HG02885 (cell line): ENCODE measurements around the gene PCTP.

Source experiments
- ATAC-seq: cut with Tn5 transposase; IDR thresholded peaks from one replicate; pipeline ENCODE4 v1.9.1; 2021; ENCODE audit warnings: mild to moderate bottlenecking; ENCODE audit not compliant: unreplicated experiment, poor library complexity

PCTP gene

GRCh38 chr17:55751720-55752250 is 934 bp downstream of the PCTP start:
- ATAC-seq, result no peak

- ATAC-seq, result no peak
Observed at GRCh38 chr17:55756689-55757088, 5.8 kb downstream of the PCTP start.

DNA sequence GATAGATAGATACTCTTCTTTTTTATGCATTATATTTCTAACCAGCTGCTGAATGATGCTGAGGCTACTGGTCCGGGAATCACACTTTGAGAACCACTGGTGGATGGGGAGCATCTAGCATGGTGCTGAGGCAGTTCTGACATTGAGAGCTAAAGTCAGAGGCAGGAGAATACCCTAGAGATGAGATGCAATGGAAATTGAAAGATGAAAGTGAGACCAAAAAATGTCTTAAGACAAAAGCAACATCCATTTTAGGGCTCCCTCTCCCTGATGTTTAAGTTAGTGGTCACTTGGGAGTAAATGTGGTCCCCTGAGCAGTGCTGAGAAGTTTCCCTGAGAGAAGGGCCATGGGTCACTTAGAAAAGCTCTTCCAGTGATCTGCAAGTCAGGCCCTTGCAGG is 6.8 kb downstream of the PCTP start:
- ATAC-seq, result no peak

DNA sequence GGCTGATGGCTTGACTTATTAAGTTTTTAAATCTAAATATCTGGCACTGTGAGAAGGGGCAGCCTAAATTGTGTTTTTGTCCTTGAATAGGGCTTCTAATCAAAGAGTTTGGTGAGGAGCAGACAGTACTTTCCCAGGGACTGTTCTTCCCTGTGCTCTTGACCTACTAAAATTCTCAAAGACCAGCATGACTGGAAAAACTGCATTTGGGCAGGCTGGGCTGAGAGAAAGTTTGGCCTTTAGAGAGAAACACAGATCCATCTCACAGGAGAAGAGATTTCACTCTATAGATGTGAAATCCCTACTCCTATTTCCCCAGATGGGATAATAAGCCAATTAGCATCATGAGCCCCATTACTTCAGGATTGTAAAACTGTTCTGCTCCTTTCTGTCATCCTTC is 7.3 kb downstream of the PCTP start:
- no peak for ATAC-seq

- ATAC-seq, result no peak
Observed at GRCh38 chr17:55760643-55761355, 9.9 kb downstream of the PCTP start.

DNA sequence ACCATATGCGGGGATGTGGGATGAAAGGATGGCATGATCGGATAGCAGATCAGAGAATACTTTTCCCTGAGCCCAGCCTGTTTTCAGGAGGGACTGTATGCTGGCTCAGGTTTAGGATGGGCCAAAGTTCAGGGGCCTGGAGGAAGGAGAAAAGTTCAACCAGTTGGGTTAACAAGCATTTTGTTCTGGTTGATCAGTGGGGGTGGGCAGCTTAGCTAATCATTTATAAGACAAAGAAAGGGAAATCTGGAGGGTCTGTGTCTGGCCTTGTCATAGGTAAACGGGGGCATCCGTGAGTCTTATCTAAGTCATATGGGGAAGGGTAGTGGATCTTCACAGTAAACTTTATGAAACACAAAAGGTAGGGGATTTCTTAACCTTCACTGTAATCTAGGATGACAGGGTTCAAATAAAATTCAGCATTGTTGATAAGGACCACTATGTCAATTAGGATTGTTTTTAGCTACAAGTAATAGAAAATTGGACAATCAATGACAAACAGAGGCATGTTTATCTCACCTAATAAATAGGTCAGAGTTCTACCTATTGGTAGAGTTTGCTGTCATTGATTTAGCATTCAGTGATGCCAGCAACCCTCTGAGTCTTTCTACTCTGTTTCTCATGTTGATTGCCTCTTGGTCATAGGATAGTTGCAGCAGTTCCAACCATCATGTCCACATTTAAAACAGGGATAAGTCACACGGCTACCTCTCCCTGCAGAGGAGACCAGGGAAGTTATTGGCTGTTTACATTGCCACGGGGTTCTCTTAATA is 11.4 kb downstream of the PCTP start:
- ATAC-seq, result no peak

DNA sequence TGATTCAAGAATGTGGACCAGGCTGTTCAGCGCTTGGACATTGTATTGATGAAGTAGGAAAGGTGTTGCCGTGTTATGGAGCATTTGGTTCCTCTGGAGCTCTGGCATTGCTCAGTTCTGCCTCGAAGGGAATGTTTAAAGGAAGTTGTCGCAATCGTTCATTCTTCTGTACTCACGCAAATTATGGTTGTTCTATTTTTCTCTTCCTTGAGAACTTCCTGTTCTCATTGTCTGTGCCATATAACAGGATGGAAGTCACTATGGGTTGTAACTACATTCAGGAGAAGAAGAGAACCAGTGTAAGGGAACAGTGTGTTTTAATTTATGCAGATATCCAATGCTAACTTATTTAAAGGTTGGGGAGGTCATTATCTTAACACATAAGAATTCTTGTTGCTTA is 13.0 kb downstream of the PCTP start:
- ATAC-seq, result no peak

GRCh38 chr17:55764610-55765009 is 13.8 kb downstream of the PCTP start:
- ATAC-seq, result no peak

- no peak for ATAC-seq
Observed at GRCh38 chr17:55765472-55765871, 14.6 kb downstream of the PCTP start.

- ATAC-seq, result no peak
Observed at GRCh38 chr17:55768936-55769624, 18.2 kb downstream of the PCTP start.

GRCh38 chr17:55769625-55770000 is 18.8 kb downstream of the PCTP start:
- no peak for ATAC-seq

DNA sequence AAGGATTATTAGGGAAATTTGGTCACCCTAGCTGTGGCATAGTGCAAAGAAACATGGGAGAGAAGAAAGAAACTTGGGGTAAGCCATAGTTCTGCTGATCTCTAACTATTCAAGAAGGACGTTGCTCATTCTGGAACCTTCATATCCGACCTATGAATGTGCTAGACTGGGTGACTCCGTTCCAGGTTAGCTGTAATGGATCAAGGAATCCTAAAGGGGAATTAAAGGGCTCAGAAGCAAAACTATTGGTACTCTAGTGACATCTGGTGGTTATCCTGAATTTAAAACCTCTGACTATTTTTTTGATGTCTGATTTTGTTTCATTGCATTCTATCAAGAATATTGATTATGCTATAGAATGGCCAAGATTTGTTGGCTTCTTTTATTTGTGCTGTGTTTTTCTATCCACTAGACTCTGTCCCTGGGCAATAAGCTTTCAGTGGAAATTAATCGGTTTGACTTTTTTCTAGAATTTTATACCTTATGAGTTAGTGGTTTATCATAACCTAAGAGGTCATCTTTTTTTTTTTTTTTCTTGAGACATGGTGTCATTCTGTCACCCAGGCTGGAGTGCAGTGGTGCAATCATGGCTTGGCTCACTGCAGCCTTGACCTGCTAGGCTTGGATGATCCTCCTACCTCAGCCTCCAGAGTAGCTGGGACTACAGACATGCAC is 19.5 kb downstream of the PCTP start:
- ATAC-seq, result no peak

DNA sequence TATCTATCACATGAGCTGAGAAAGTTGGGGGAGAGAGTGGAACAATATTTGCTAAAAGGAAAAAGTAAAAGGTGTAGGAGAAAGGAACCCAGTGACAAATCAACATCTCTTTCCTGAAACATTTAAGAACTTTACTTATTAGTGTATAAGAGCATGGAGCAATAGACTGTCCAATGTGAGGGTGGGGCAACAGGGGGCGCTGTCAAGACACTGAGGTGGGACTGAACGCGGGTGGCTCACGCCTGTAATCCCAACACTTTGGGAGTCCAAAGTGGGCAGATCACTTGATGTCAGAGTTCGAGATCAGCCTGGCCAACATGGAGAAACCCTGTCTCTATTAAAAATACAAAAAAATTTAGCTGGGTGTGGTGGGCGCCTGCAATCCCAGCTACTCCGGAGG is 21.2 kb downstream of the PCTP start:
- no peak for ATAC-seq

- ATAC-seq, result no peak
Observed at GRCh38 chr17:55773671-55774070, 22.8 kb downstream of the PCTP start.

DNA sequence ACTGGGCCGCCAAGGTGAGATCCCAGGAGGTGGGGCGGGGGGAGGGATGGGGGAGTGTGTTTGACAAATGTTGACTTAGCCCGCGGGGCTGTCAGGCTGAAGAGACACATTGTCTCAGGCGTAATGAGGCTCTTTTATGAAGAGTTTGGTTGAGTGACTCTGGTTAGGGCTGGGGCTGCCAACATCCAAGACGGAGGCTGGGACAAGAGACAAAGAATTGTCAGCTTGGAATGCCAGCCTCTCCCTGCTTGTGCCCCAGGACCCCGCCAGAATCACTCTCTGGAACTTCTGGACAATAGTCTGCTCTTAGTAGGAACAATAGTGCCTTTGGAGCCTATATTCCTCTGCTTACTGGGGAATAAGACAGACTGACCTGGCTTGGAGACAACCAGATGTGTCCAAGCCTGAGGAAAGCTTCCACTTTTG is 24.0 kb downstream of the PCTP start:
- ATAC-seq, result no peak

GRCh38 chr17:55776271-55776670 is 25.4 kb downstream of the PCTP start:
- ATAC-seq, result no peak

GRCh38 chr17:55777471-55777971 is 26.7 kb downstream of the PCTP start:
- ATAC-seq, result no peak

DNA sequence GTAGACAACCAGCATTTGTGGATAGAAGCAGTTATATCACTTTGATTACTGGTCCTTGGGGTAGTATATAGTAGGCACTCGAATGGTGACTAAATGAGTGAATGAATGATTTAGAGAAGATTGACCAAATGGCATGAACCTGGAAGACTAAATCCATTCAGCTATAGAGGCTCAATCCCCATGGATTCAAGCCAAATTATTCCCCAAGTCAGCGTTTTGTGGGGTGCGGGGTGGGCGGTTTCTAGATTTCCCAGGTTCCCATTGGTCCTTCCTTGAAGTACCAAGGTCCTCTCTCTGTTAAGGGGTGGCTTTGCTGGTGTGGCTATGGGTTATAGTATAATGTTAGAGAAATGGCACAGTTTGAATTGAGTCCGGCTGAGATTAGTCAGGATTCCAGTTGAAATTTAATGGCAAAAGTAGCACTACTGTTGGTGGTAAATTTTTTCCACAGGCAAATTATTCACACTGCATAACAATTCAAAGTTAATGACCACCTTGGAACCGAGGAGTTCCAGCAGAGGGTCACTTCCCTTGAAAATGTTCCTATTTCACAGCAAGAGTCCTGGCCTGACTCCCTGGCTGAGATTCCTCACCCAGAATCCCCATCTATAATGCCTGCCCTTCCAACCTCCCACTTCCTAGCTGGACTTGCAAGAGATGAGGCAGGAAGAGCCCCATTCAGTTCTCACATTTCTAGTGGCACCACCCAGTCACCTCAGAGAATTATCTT is 27.7 kb downstream of the PCTP start:
- no peak for ATAC-seq

DNA sequence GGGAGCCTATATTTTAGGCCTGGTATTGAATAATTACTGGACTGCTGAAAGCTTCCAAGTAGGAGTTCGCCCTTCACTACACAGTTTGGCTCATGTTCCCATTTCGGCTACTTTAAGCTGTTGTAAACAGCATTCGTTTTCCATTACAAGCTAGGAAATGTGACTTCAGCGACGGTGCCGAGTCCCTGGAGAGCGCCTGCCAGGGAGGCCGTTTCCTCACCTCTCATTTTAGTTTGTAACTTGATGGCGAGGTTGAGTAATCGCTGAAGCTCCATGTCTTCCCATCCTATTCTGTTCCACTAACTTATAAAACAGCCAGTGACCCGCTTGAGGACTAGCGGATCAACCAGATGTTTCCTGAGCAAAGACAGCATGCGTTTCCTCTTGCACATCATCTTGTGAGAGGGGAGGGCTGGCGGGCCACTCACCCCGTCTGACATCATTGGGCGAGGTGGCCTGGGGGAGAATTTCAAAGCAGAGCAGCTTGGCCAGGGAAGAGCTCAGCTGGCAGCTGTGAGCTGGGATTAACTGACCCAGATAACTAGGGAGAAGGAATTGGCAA is 32.9 kb downstream of the PCTP start:
- ATAC-seq, result no peak
